Caki2 (cell line): Measurements from ENCODE around the gene ST3GAL2. TPM values are rescaled to one million over a fixed set of nuclear protein-coding genes. Genes with fewer than 3 reads are reported as not detected.
"Not testable (repeated sequence)": the region's sequence is repeated elsewhere in the genome, so short reads cannot be mapped to it uniquely, and the experiment has no call there.

Experiments used
- DNase-seq: peaks from one replicate; pipeline ENCODE4 v3.0.0-alpha.2; 2015; ENCODE audit warnings: low read depth
- in situ Hi-C: cut with HindIII; loops from 2 replicates; pipeline ENCODE4 v1.10.0; 2016; ENCODE audit warnings: low sequenced_read_pairs, low pct_unique_long_range_greater_than_20kb, mixed read lengths
- total RNA-seq: library from RNA; depleted of rRNA; stranded (reverse); fragments of >200 nt; shearing (Covaris generic); gene quantifications from 2 replicates; pipeline ENCODE4 v1.2.3, GENCODE V29; 2014; ENCODE audit warnings: low replicate concordance

Gene ST3GAL2
- total RNA-seq, 1 experiment from 2014 or later, result 38.0 TPM

DNA sequence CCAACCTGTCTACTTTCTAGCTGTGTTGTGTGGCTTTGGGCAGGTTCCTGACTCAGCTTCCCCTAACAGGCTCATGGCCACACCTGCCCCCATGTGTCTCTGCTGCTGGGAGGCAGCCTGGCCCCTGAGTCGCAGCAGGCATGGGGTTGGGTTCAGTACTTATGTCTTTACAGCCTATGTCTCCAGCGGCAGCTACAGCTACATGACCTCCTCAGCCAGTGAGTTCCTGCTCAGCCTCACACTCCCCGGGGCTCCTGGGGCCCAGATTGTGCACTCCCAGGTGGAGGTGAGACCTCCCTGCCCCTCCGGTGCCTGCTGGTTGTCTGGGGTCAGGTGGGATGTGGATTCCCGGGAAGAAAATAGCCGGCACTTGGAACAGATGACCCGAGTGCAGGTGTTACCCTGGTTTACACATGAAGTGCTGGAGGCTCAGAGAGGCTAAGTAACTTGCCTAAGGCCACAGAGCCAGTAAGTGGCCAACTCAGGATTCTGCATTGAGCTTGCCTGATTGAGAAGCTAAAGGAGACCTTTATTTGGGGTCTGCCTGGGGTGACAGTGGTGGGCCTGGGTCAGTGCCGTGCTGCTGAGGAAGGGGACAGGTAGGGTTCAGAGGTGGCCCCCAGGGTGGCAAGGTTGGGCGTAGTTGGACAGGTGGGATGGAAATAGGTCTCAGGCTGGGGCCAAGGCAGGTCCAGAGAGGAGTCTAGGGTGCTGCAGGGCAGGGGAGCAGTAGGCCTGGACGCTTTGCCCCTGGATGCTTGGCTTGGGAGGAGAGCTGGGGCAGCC, 31.4 kb upstream of the ST3GAL2 start:
- in situ Hi-C loops, result no loop called here
- DNase-seq, result no peak

- no peak for DNase-seq
- in situ Hi-C loops, result no loop called here
Observed at GRCh38 chr16:70468776-70469525, 30.1 kb upstream of the ST3GAL2 start.

- no peak for DNase-seq
- in situ Hi-C loops, result no loop called here
Observed at GRCh38 chr16:70467608-70468007, 28.7 kb upstream of the ST3GAL2 start.

- in situ Hi-C loops, result no loop called here
Observed at GRCh38 chr16:70467113-70467512, 28.2 kb upstream of the ST3GAL2 start.

GRCh38 chr16:70466805-70467076, 27.8 kb upstream of the ST3GAL2 start:
- DNase-seq, result no peak
- in situ Hi-C loops, result no loop called here

More at GRCh38 chr16:70467113-70467512, 28.2 kb upstream of the ST3GAL2 start:
- no peak for DNase-seq

DNA sequence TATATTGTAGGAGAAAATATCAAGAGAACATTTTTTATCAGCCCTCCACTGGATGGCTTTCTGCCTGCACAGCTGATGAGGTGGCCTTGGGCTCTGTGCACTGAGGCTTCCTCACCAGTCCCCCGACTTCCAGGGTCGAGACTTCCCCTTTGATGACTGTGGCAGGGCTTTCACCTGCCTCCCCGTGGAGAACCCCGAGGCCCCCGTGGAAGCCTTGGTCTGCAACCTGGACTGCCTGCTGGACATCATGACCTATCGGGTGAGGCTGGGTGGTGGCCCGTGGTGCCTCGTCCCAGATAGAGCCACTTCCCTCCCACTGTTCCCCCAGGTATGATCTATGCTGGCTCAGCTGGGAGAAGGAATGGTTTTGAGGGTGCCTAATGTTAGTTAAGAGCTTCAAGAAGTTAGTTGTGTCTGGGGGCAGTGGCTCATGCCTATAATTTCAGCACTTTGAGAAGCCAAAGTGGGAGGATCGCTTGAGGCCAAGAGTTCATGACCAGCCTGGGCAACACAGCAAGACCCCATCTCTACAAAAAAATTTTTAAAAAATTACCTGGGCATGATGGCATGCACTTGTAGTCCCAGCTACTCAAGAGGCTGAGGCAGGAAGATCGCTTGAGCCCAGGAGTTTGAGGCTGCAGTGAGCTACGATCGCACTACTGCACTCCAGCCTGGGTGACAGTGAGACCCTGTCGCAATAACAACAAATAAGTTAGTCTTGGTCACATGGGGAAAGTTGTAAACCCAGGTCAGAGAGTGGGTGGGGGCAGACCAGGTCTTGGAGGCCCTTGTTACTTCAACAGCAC, 27.3 kb upstream of the ST3GAL2 start:
- no peak for DNase-seq
- in situ Hi-C loops, result no loop called here

GRCh38 chr16:70463235-70463634, 24.3 kb upstream of the ST3GAL2 start:
- in situ Hi-C loops, result no loop called here
- DNase-seq, result no peak

- in situ Hi-C loops, result no loop called here
- peak; percentile 71 for DNase-seq
Observed at GRCh38 chr16:70460737-70461261, 21.9 kb upstream of the ST3GAL2 start.

DNA sequence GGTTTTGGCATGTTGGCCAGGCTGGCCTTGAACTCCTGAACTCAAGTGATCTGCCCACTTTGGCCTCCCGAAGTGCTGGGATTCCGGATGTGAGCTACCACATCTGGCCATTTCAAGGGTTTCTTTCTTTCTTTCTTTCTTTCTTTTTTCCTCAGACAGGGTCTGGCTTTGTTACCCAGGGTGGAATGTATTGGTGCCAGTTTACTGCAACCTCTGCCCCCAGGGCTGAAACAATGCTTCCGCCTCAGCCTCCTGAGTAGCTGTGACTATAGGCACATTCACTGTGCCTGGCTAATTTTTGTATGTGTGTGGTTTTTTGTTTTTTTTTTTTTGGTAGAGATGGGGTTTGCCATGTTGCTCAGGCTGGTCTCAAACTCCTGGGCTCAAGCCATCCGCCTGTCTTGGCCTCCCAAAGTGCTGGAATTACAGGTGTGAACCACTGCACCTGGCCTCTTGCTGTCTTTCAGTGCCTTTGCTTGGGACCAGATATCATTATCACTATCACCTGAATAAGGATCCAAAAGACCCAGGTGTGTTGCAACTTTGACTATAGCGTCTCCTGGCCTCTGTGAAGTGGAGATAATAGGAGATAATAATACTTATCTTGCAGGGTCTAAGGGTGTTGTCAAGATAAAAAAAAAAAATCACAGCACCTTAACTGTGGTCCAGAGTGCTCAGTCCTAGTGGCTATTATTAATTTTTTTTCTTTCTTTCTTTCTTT, 18.7 kb upstream of the ST3GAL2 start:
- DNase-seq, result no peak
- in situ Hi-C loops, result no loop called here

- no peak for DNase-seq
- in situ Hi-C loops, result no loop called here
Observed at GRCh38 chr16:70455910-70456309, 17.0 kb upstream of the ST3GAL2 start.

GRCh38 chr16:70454222-70455034, 15.5 kb upstream of the ST3GAL2 start, which contains the start of gene FCSK:
FCSK (plus strand) TSS chr16:70454595; CDS start chr16:70463191, 8,596 bp downstream.
- peak; percentile 91 for DNase-seq
- in situ Hi-C loops, result no loop called here

DNA sequence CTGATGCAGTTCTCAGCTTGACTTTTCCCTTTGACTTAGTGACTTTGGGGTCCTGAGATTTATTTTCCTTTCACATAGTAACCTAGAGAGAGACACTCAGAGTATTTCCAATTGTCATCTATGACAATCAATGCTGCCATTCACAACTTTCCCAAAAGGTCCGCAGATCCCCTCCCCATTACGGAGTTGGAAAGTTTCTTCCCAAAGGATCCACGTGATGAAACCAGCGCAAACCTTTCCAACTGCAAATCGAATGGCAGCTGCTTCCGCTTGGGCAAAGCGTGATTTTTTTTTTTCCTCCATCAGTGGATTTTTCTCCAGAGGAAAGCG, 15.0 kb upstream of the ST3GAL2 start:
- in situ Hi-C loops, result no loop called here
- no peak for DNase-seq

GRCh38 chr16:70453117-70453891, 14.4 kb upstream of the ST3GAL2 start:
- DNase-seq, result no peak
- in situ Hi-C loops, result no loop called here

DNA sequence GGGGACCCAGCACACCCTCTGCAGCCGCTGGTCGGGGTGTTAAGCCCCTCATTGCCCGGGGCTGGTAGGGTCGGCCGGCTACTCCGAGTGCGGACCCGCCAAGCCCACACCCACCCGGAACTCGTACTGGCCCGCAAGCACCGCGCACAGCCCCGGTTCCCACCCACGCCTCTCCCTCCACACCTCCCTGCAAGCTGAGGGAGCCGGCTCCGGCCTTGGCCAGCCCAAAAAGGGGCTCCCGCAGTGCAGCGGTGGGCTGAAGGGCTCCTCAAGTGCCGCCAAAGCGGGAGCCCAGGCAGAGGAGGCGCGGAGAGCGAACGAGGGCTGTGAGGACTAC, 12.1 kb upstream of the ST3GAL2 start:
- DNase-seq, in situ Hi-C loops: not testable (repeated sequence)

DNA sequence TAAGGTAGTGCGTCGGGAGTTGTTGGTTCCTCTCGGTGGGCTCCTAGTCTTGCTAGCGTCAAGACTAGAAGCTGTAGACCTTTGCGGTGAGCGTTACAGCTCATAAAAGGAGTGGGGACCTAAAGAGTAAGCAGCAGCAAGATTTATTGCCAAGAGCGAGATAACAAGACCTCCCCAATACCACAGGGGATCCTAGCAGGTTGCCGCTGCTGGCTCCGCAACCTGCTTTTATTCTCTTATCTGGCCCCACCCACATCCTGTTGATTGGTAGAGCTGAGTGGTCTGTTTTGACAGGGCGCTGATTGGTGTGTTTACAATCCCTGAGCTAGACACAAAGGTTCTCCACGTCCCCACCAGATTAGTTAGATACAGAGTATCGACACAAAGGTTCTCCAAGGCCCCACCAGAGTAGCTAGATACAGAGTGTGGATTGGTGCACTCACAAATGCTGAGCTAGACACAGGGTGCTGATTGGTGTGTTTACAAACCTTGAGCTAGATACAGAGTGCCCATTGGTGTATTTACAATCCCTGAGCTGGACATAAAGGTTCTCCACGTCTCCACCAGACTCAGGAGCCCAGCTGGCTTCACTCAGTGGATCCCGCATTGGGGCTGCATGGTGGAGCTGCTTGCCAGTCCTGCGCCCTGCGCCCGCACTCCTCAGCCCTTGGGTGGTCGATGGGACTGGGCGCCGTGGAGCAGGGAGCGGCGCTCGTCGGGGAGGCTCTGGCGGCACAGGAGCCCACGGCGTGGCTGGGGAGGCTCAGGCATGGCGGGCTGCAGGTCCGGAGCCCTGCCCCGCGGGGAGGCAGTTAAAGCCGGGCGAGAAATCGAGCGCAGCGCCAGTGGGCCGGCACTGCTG, 11.5 kb upstream of the ST3GAL2 start:
- in situ Hi-C loops, DNase-seq: not testable (repeated sequence)

- in situ Hi-C loops, result no loop called here
- no peak for DNase-seq
Observed at GRCh38 chr16:70448075-70448474, 9.2 kb upstream of the ST3GAL2 start.
